OCI-LY1 (cell line): ENCODE measurements around the gene RUVBL1.

ENCODE experiments used
- H2AFZ ChIP-seq: fragments of 200-600 bp; sonication (generic), shearing (Covaris generic); 2 replicates; pipeline ENCODE4 v1.6.0; 2014; ENCODE audit warnings: antibody characterized with exemption, mild to moderate bottlenecking, low read length
- H3F3A ChIP-seq: fragments of 200-600 bp; sonication (generic), shearing (Covaris generic); 2 replicates; pipeline ENCODE4 v1.6.0; 2014; ENCODE audit warnings: mild to moderate bottlenecking, antibody characterized with exemption, low read length, moderate library complexity; ENCODE audit not compliant: insufficient read depth
- H3K27ac ChIP-seq: fragments of 200-600 bp; sonication (generic); 2 replicates; pipeline ENCODE4 v1.5.1; 2014; ENCODE audit warnings: low read length, mixed run types, mild to moderate bottlenecking, low read depth; ENCODE audit not compliant: poor library complexity, severe bottlenecking
- H3K27me3 ChIP-seq: fragments of 200-600 bp; sonication (generic); 2 replicates; pipeline ENCODE4 v1.6.0; 2014; ENCODE audit warnings: antibody characterized with exemption, mild to moderate bottlenecking, low read length, moderate library complexity; ENCODE audit not compliant: insufficient read depth
- H3K36me3 ChIP-seq: fragments of 200-600 bp; sonication (generic); 2 replicates; pipeline ENCODE4 v1.6.1; 2014; ENCODE audit warnings: mild to moderate bottlenecking, antibody characterized with exemption, low read length, moderate library complexity, mixed read lengths; ENCODE audit not compliant: insufficient read depth
- H3K4me1 ChIP-seq: fragments of 200-600 bp; sonication (generic); 2 replicates; pipeline ENCODE4 v1.5.1; 2014; ENCODE audit warnings: mild to moderate bottlenecking, low read length, moderate library complexity; ENCODE audit not compliant: insufficient read depth, severe bottlenecking
- H3K4me2 ChIP-seq: fragments of 200-600 bp; sonication (generic), shearing (Covaris generic); 2 replicates; pipeline ENCODE4 v1.6.1; 2014; ENCODE audit warnings: low read length
- H3K4me3 ChIP-seq: fragments of 200-600 bp; sonication (generic); 2 replicates; pipeline ENCODE4 v1.5.1; 2014; ENCODE audit warnings: low read length, low read depth, mild to moderate bottlenecking, mixed read lengths; ENCODE audit not compliant: poor library complexity, severe bottlenecking
- H3K79me2 ChIP-seq: fragments of 200-600 bp; shearing (Covaris generic); 2 replicates; pipeline ENCODE4 v1.6.1; 2016; ENCODE audit warnings: mixed run types, low read length, mixed read lengths; ENCODE audit not compliant: insufficient read depth
- H3K9ac ChIP-seq: fragments of 200-600 bp; sonication (generic), shearing (Covaris generic); 2 replicates; pipeline ENCODE4 v1.6.1; 2014; ENCODE audit warnings: mild to moderate bottlenecking, low read length, mixed read lengths
- H3K9me2 ChIP-seq: fragments of 200-600 bp; sonication (generic), shearing (Covaris generic); 2 replicates; pipeline ENCODE4 v1.6.1; 2014; ENCODE audit warnings: low read depth, mild to moderate bottlenecking, low read length, mixed read lengths
- H3K9me3 ChIP-seq: fragments of 200-600 bp; shearing (Covaris generic); 2 replicates; pipeline ENCODE4 v1.6.1; 2014; ENCODE audit warnings: low read length, mixed read lengths
- H4K20me1 ChIP-seq: fragments of 200-600 bp; sonication (generic), shearing (Covaris generic); 2 replicates; pipeline ENCODE4 v1.6.0; 2016; ENCODE audit warnings: mild to moderate bottlenecking, low read length; ENCODE audit not compliant: insufficient read depth
- CTCF ChIP-seq: fragments of 200-600 bp; sonication (generic), shearing (Covaris generic); IDR thresholded peaks from 2 replicates; pipeline ENCODE4 v1.5.1; 2017; ENCODE audit warnings: mild to moderate bottlenecking, antibody characterized with exemption, low read length, moderate library complexity, mixed read lengths
- EZH2 ChIP-seq: fragments of 200-600 bp; sonication (generic), shearing (Covaris generic); IDR thresholded peaks from 2 replicates; pipeline ENCODE4 v1.8.0; 2017; ENCODE audit warnings: borderline replicate concordance, mixed run types, mild to moderate bottlenecking, antibody characterized with exemption, low read length, moderate library complexity, mixed read lengths

Gene RUVBL1

GRCh38 chr3:128123538-128124368 lies at the start of gene RUVBL1:
Gene RUVBL1, minus strand, starts transcription at chr3:128123812. Its CDS starts 88 bp downstream, at chr3:128123724.
- no peaks in the 10 kb centered on the region for H3K27me3 ChIP-seq
- peak within 1 kb of the TSS; percentile 94 for H3K4me3 ChIP-seq
- H3K9ac ChIP-seq: peak within 1 kb of the TSS; percentile 96
- peaks cover 18% of the 10 kb centered on the region; the same call in 1 of the 2 replicates for H3K36me3 ChIP-seq
- no peaks in the 10 kb centered on the region for H3K9me3 ChIP-seq
- no peaks in the 10 kb centered on the region for H3K9me2 ChIP-seq
- H3K27ac ChIP-seq: peak within 1 kb of the TSS; percentile 42
- peaks cover 19% of the 10 kb centered on the region for H3K4me1 ChIP-seq
- TF ChIP-seq EZH2 (no peak), CTCF (no peak)
- no peaks in the 10 kb centered on the region for H3F3A ChIP-seq
- H2AFZ ChIP-seq: peak within 1 kb of the TSS; percentile 15; the same call in 1 of the 2 replicates
- no peaks in the 10 kb centered on the region for H4K20me1 ChIP-seq
- H3K4me2 ChIP-seq: peak within 1 kb of the TSS; percentile 77
- H3K79me2 ChIP-seq: peaks cover 15% of the 10 kb centered on the region

- H3K27me3 ChIP-seq: no peaks in the 10 kb centered on the region
- H3K4me1 ChIP-seq: peaks cover 9% of the 10 kb centered on the region
- H3K9ac ChIP-seq: no peak overlapping the region
- no peak overlapping the region for H3K4me3 ChIP-seq
- no peak overlapping the region for H2AFZ ChIP-seq
- H3K36me3 ChIP-seq: no peaks in the 10 kb centered on the region
- TF ChIP-seq CTCF (no peak), EZH2 (no peak)
- no peaks in the 10 kb centered on the region for H3F3A ChIP-seq
- H3K79me2 ChIP-seq: no peaks in the 10 kb centered on the region
- H3K4me2 ChIP-seq: no peak overlapping the region
- no peaks in the 10 kb centered on the region for H3K9me2 ChIP-seq
- no peak overlapping the region for H3K27ac ChIP-seq
- no peaks in the 10 kb centered on the region for H4K20me1 ChIP-seq
- no peaks in the 10 kb centered on the region for H3K9me3 ChIP-seq
Observed at GRCh38 chr3:128173200-128173599, 49.6 kb upstream of the RUVBL1 start.

- H3K9ac ChIP-seq: no peak overlapping the region
- H4K20me1 ChIP-seq: no peaks in the 10 kb centered on the region
- H3F3A ChIP-seq: no peaks in the 10 kb centered on the region
- peak; percentile 62 for TF ChIP-seq CTCF
- TF ChIP-seq EZH2: no peak
- no peak overlapping the region for H2AFZ ChIP-seq
- no peaks in the 10 kb centered on the region for H3K36me3 ChIP-seq
- no peaks in the 10 kb centered on the region for H3K9me2 ChIP-seq
- no peaks in the 10 kb centered on the region for H3K9me3 ChIP-seq
- H3K27ac ChIP-seq: no peak overlapping the region
- no peaks in the 10 kb centered on the region for H3K4me1 ChIP-seq
- no peak overlapping the region for H3K4me2 ChIP-seq
- H3K79me2 ChIP-seq: no peaks in the 10 kb centered on the region
- H3K27me3 ChIP-seq: no peaks in the 10 kb centered on the region
- no peak overlapping the region for H3K4me3 ChIP-seq
Observed at GRCh38 chr3:128170866-128171516, 47.4 kb upstream of the RUVBL1 start.
